Esophagus muscularis mucosa (tissue), 3 donors: ENCODE measurements around the gene TNFRSF1A.

Source experiments
- CTCF ChIP-seq, 3 experiments: fragments of 200-600 bp in 2 of 3; fragments of 450-650 bp in 1 of 3; sonication (generic) in 2 of 3; IDR thresholded peaks; one replicate each; pipeline ENCODE4 v1.5.1; 2017 to 2019; ENCODE audit warnings: antibody characterized with exemption in 3 of 3, mild to moderate bottlenecking in 2 of 3, moderate library complexity in 1 of 3
- POLR2A ChIP-seq: fragments of 450-650 bp; IDR thresholded peaks from one replicate; pipeline ENCODE4 v1.6.1; 2017; ENCODE audit warnings: antibody characterized with exemption, moderate library complexity, mild to moderate bottlenecking, low read depth
- POLR2AphosphoS5 ChIP-seq, 2 donors: sonication (generic); formaldehyde crosslinking; IDR thresholded peaks; one replicate each; pipeline ENCODE4 v1.6.1; 2017; ENCODE audit warnings: antibody characterized with exemption in 2 of 2

- TF ChIP-seq POLR2A (no peak), CTCF (IDR thresholded peaks at IDR 0.05) (no peak), POLR2AphosphoS5 (IDR thresholded peaks at IDR 0.05) (no peak)
Measured at GRCh38 chr12:6306151-6306550, 35.7 kb downstream of the TNFRSF1A start.
